ENCODE results near the gene GALNT2.

DNA sequence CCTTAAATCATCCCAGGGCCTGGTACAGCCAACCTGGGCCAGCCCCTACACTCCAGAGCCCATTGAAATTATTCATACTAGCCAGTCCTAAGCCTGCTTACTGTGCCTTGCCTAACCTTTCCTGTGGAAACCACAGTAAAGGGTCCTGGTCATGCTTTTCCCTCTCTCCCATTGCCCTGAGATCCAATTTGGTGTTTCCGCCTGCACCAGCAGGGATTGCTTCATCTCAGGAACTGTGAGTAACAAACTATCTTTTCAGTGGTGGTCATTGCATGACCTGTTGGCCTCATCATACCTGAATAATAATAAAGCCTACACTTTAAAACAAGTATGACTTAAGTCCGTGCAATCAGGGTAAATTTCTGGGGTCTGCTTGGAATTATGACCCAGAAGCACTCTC, 18.7 kb upstream of the GALNT2 start:
- TF ChIP-seq POLR2AphosphoS5 (IDR thresholded peaks at IDR 0.05; ENCODE audit: borderline replicate concordance, low read depth, low read length) (no peak), EZH2 (IDR thresholded peaks at IDR 0.05) (no peak), FOXP2 (optimal IDR thresholded peaks at IDR 0.05; ENCODE audit: control extremely low read depth, extremely low read length, insufficient read depth) (no peak)
